NB4 (cell line): ENCODE measurements around the gene ARSK.

Experiments used
- MYC ChIP-seq: IDR thresholded peaks from 2 replicates; pipeline ENCODE4 v1.6.1; 2011; ENCODE audit warnings: low read depth, low read length
- POLR2A ChIP-seq: IDR thresholded peaks from 2 replicates; pipeline ENCODE4 v1.6.1; 2011; ENCODE audit warnings: mild to moderate bottlenecking; ENCODE audit not compliant: insufficient read length; ENCODE audit errors: extremely low read depth
- TF ChIP-seq, protein P1 (sequence below): IDR thresholded peaks from one replicate; pipeline ENCODE4 v1.5.1; 2012; ENCODE audit warnings: low read depth, low read length
- TF ChIP-seq, protein P2 (sequence below): IDR thresholded peaks from 2 replicates; pipeline ENCODE4 v1.6.1; 2011; ENCODE audit warnings: low read depth, low read length

DNA sequence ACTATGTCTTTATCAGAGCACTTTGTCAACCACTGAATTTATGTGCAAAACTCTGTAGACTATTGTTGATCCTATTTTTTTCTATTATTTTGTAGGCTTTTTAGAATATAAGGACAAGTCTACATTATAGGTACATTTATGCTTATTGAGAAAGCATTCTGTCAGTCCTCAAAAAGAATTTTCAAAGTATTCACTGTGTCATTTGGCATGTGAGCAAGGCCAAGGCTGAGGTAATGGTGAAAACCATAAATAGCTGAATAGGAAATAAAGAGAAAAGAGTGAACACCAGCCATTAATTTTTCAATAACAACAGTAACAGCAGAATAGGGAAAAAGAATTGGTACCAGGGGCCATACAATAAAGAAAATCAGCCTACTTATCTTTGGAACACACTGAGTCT is 21.1 kb upstream of the ARSK start:
- TF ChIP-seq POLR2A (no peak), MYC (no peak)
- TF ChIP-seq, protein P1, sequence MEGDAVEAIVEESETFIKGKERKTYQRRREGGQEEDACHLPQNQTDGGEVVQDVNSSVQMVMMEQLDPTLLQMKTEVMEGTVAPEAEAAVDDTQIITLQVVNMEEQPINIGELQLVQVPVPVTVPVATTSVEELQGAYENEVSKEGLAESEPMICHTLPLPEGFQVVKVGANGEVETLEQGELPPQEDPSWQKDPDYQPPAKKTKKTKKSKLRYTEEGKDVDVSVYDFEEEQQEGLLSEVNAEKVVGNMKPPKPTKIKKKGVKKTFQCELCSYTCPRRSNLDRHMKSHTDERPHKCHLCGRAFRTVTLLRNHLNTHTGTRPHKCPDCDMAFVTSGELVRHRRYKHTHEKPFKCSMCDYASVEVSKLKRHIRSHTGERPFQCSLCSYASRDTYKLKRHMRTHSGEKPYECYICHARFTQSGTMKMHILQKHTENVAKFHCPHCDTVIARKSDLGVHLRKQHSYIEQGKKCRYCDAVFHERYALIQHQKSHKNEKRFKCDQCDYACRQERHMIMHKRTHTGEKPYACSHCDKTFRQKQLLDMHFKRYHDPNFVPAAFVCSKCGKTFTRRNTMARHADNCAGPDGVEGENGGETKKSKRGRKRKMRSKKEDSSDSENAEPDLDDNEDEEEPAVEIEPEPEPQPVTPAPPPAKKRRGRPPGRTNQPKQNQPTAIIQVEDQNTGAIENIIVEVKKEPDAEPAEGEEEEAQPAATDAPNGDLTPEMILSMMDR = no peak
- TF ChIP-seq, protein P2, sequence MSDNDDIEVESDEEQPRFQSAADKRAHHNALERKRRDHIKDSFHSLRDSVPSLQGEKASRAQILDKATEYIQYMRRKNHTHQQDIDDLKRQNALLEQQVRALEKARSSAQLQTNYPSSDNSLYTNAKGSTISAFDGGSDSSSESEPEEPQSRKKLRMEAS = no peak
